H1 (cell line): ENCODE data around the gene HOXD4.

Experiments used
- RBBP5 ChIP-seq: IDR thresholded peaks from 2 replicates; pipeline ENCODE4 v1.7.1; 2012; ENCODE audit warnings: low read depth, mild to moderate bottlenecking, inconsistent platforms, low read length, moderate library complexity, borderline replicate concordance
- ZNF274 ChIP-seq: IDR thresholded peaks from 2 replicates; pipeline ENCODE4 v1.7.0; 2012; ENCODE audit warnings: low read length, borderline replicate concordance; ENCODE audit errors: extremely low read depth

- TF ChIP-seq RBBP5 (no peak), ZNF274 (no peak)
Observed at GRCh38 chr2:176130147-176130956, 21.0 kb upstream of the HOXD4 start.
